HepG2 (cell line): Measurements from ENCODE around the gene PLXNA4. TPM values are rescaled to one million over a fixed set of nuclear protein-coding genes. Genes with fewer than 3 reads are reported as not detected.
A peak's percentile ranks its signal among the peaks of the same experiment; 100 is the strongest.

Experiments
- ATAC-seq: fragments of 200-7000 bp; cut with Tn5 transposase; 3 replicates; pipeline ENCODE4 v1.9.1; 2020; ENCODE audit warnings: mild to moderate bottlenecking, moderate library complexity
- BruUV-seq: library from RNA; stranded (reverse); fragments of 400-500 nt; replicated peaks from 2 replicates; lab custom pipeline; 2021; lab: Mats Ljungman, UMichigan
- CTCF ChIA-PET: fragments of 300-600 bp; formaldehyde crosslinking; extraction: SDS; loops from one replicate; lab custom pipeline; 2021; ENCODE audit warnings: low total read pairs, inconsistent platforms, low intra/inter-chr PET ratio; lab: Yijun Ruan, JAX
- POLR2A ChIA-PET: fragments of 350-600 bp; sonication (Branson Sonifier 250); formaldehyde crosslinking; loops from one replicate; lab custom pipeline; 2020; ENCODE audit warnings: antibody characterized with exemption, inconsistent platforms; lab: Yijun Ruan, JAX
- DNase-seq: peaks from one replicate; pipeline ENCODE4 v3.0.0-alpha.2; 2015; ENCODE audit warnings: low spot score
- FAIRE-seq: peaks from 3 replicates; lab custom pipeline; 2011; peaks lifted over from hg19 to GRCh38; lab: Jason Lieb, UNC
- H2AFZ ChIP-seq: one replicate; pipeline ENCODE4 v1.6.1; 2011; ENCODE audit warnings: low read length, inconsistent platforms
- H3K27ac ChIP-seq: fragments of 300-600 bp; 3 replicates; pipeline ENCODE4 v1.8.0; 2011; ENCODE audit warnings: mixed run types, mild to moderate bottlenecking, mixed read lengths, low read length, inconsistent platforms; ENCODE audit not compliant: insufficient read depth; ENCODE audit errors: extremely low read length
- H3K27me3 ChIP-seq, 2 experiments: fragments of 200-600 bp in 1 of 2; 2 replicates in 1 of 2; 3 replicates in 1 of 2; pipeline versions ENCODE4 v1.6.0 to v1.8.0; 2011; ENCODE audit warnings: low read length in 2 of 2, mild to moderate bottlenecking in 2 of 2, moderate library complexity in 2 of 2, inconsistent platforms in 1 of 2; ENCODE audit not compliant: insufficient read depth in 2 of 2, control insufficient read depth in 1 of 2
- H3K36me3 ChIP-seq, 2 experiments: fragments of 200-600 bp in 1 of 2; replicated peaks in 1 of 2; 2 replicates in 1 of 2; 3 replicates in 1 of 2; pipeline versions ENCODE4 v1.5.1 to v1.8.0; 2011; ENCODE audit warnings: low read length in 2 of 2, inconsistent platforms in 1 of 2; ENCODE audit not compliant: insufficient read depth in 2 of 2, control insufficient read depth in 1 of 2
- H3K4me1 ChIP-seq: 2 replicates; pipeline ENCODE4 v1.5.1; 2012; ENCODE audit warnings: low read length, inconsistent platforms; ENCODE audit not compliant: insufficient read depth
- H3K4me2 ChIP-seq: 2 replicates; pipeline ENCODE4 v1.6.0; 2011; ENCODE audit warnings: low read depth, low read length, inconsistent platforms
- H3K4me3 ChIP-seq, 3 experiments: fragments of 200-600 bp in 1 of 3; sonication (generic), shearing (Covaris generic) in 1 of 3; replicated peaks in 1 of 3; 2 replicates each; pipeline ENCODE4 v1.5.1; 2011 to 2016; ENCODE audit warnings: low read length in 3 of 3, inconsistent platforms in 2 of 3, low read depth in 2 of 3, mild to moderate bottlenecking in 2 of 3, control low read depth in 1 of 3, mixed read lengths in 1 of 3; ENCODE audit not compliant: insufficient read depth in 1 of 3
- H3K79me2 ChIP-seq: one replicate; pipeline ENCODE4 v1.6.1; 2011; ENCODE audit warnings: low read length, inconsistent platforms; ENCODE audit not compliant: insufficient read depth
- H3K9ac ChIP-seq: 2 replicates; pipeline ENCODE4 v1.6.0; 2011; ENCODE audit warnings: mild to moderate bottlenecking, low read depth, low read length, inconsistent platforms; ENCODE audit not compliant: insufficient read depth
- H3K9me3 ChIP-seq: 2 replicates; pipeline ENCODE4 v1.5.1; 2012; ENCODE audit warnings: mild to moderate bottlenecking, low read length
- H4K20me1 ChIP-seq: 2 replicates; pipeline ENCODE4 v1.6.0; 2011; ENCODE audit warnings: inconsistent platforms, mild to moderate bottlenecking, low read length, moderate library complexity; ENCODE audit not compliant: insufficient read depth
- ZBTB43 ChIP-seq: sonication (generic); formaldehyde crosslinking; conservative IDR thresholded peaks from 2 replicates; pipeline ENCODE4 v1.4.0; 2020; ENCODE audit warnings: missing genetic modification reagents
- ZNF687 ChIP-seq: sonication (generic); formaldehyde crosslinking; IDR thresholded peaks from 2 replicates; pipeline ENCODE4 v1.5.1; 2020; ENCODE audit warnings: mild to moderate bottlenecking, missing genetic modification reagents, moderate library complexity
- WGBS: methylation state at CpG from one replicate; pipeline ENCODE4 v1.1.6; 2017; ENCODE audit warnings: low lambda C conversion rate; 5-methylcytosine and 5-hydroxymethylcytosine counted together
- in situ Hi-C: cut with HindIII; loops from 2 replicates; pipeline ENCODE4 v1.10.0; 2017; ENCODE audit warnings: low pct_unique_long_range_greater_than_20kb; ENCODE audit not compliant: extremely low pct_ligation_motif_present
- intact Hi-C: fragments of 100-400 bp; cut with micrococcal nuclease; formaldehyde crosslinking; loops from one replicate; pipeline ENCODE4 v1.10.0; 2022; ENCODE audit not compliant: unreplicated experiment
- polyA plus RNA-seq, 8 experiments: library from polyadenylated mRNA; depleted of rRNA in 3 of 8; stranded (reverse) in 7 of 8; unstranded in 1 of 8; fragments of >200 nt; fragmentation: Illumina TruSeq in 4 of 8; extraction: Trizol in 4 of 8; gene quantifications; 2 replicates each; pipeline versions ENCODE4 v1.2.1 to v1.2.3, GENCODE V29; 2011 to 2016; ENCODE audit warnings: low read depth in 4 of 8, missing spikeins in 1 of 8, mixed read lengths in 1 of 8; ENCODE audit not compliant: insufficient read depth in 1 of 8
- total RNA-seq, 5 experiments: library from RNA; depleted of rRNA; stranded (reverse); fragments of >200 nt; fragmentation: Illumina TruSeq; extraction: Trizol; gene quantifications; 2 replicates each; pipeline ENCODE4 v1.2.3, GENCODE V29; 2016; ENCODE audit warnings: low read depth in 1 of 5

Gene PLXNA4
- total and polyA plus RNA-seq, 2 of the 13 experiments (the other 11 are each of a cell fraction or from before 2014, with no cell fraction given) = 0.01 to 0.04 TPM

GRCh38 chr7:132307465-132307864 lies 268.8 kb downstream of the PLXNA4 start:
- Histone ChIP-seq H3K79me2 (no peaks in the 10 kb centered on the region), H3K9me3 (no peaks in the 10 kb centered on the region), H3K4me1 (no peaks in the 10 kb centered on the region), H4K20me1 (no peaks in the 10 kb centered on the region), H3K9ac (no peak overlapping the region), H2AFZ (no peak overlapping the region), H3K27ac (no peak overlapping the region), H3K36me3 (no peaks in the 10 kb centered on the region), H3K27me3 (peaks cover 0 to 10% of the 10 kb centered on the region in 2 experiments; a peak in 2 of 5 replicates), H3K4me2 (no peak overlapping the region), H3K4me3 (no peak overlapping the region)
- ATAC-seq (peak; percentile 43; the same call in 1 of the 3 replicates), DNase-seq (no peak), FAIRE-seq (no peak)
- WGBS = 15% methylated on average over 6 of the region's 7 CpGs
- ChIA-PET CTCF (no interaction called here), POLR2A (no interaction called here)
- no TSS peak for BruUV-seq
- TF ChIP-seq ZBTB43 (CRISPR knock-in tag) (no peak), ZNF687 (CRISPR knock-in tag) (no peak)
- in situ Hi-C loops = no loop called here
- intact Hi-C loops = no loop called here
